DMS153 (cell line): Measurements from ENCODE around the gene TFRC.
"Not testable (repeated sequence)": the region's sequence is repeated elsewhere in the genome, so short reads cannot be mapped to it uniquely, and the experiment has no call there.

Experiments
- DNase-seq: peaks from one replicate; lab custom pipeline; 2025; lab: John Stamatoyannopoulos, UW

TFRC gene

DNA sequence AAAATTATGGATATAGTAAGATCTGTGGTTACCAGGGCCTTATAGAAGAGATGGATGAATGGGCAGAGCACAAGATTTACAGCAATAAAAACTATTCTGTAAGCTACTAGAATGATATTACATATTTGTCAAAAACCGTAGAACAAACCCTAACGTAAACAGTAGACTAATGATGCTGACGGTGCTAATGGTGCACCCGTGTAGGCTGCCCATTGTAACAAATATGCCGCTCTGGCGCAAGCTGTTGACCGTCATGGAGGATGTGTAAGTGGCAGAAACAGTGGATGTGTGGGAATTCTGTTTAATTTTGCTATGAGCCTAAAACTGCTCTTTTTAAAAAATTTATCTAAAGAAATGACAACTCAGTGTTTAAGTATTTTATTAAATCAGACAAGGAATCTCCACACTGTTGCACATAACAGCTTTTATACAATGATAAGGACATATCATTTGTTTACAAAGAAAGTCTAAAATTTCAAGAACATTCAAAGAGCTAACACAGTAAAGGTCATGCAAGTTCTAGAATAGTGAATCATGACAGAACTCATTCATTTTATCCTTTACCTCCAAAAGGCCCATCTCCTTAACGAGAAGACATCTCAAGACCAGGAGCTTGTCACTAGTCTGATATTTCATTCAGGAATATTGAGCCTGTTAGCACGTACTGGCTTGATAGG lies 32.8 kb downstream of the TFRC start:
- DNase-seq, result no peak

- no peak for DNase-seq
These were observed 34.4 kb downstream of the TFRC start for GRCh38 chr3:196047391-196048030.

- DNase-seq, result no peak
These were observed 37.4 kb downstream of the TFRC start for GRCh38 chr3:196044513-196044912.

DNA sequence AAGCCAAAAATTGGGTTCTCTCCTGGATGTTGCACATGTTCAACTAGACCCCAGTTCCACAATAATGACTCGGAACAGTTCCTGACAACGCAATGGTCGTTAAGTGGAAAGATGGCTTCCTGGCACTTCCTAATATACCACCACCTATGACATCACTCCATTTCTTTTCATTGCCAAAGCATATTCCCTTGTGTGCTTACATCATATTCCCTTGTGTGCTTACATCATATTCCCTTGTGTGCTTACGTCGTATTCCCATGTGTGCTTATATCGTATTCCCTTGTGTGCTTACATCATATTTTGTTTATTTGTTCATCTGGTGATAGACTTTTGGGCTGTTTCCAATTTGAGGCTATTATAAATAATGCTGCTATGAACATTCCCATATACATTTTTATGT lies 39.2 kb downstream of the TFRC start:
- DNase-seq, result no peak

- no peak for DNase-seq
These were observed 42.5 kb downstream of the TFRC start for GRCh38 chr3:196039359-196039758.

DNA sequence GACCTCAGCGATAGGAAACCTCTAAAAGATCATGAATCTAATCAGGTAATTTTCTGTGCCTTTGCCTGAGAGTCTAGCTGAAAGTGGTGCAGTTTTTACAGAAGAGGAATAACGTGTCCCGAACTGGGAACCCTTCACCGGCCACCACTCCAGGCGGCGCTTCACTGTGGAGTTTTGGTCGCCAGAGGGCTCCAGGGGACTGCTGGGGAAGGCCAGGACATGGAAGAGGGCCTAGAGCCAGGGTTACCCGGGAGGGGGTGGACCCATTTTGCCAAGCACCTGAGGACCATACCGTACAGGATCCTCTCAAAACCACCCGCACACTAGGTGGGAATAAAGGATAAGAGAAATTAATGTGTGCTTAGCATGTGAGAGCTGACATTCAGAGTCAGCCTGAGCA lies 55.8 kb downstream of the TFRC start:
- not testable (repeated sequence) for DNase-seq

DNA sequence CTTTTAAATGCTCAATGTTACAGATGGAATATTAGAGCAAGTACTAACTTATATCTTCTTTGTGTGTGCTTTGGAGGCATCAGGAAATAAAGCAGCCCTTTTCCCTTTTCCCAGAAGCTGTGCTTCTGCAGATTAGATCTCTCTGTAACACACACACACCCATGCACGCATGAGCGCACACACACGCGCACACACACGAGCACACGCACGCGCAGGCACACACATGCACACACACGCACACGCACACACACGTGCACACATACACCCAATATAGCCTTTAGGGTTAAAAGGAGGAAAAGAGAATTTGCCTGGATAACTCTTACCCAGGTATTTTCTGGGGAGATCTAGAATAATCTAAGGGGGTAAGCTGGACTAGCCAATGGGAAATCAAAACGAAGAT lies 56.9 kb downstream of the TFRC start:
- no peak for DNase-seq

DNA sequence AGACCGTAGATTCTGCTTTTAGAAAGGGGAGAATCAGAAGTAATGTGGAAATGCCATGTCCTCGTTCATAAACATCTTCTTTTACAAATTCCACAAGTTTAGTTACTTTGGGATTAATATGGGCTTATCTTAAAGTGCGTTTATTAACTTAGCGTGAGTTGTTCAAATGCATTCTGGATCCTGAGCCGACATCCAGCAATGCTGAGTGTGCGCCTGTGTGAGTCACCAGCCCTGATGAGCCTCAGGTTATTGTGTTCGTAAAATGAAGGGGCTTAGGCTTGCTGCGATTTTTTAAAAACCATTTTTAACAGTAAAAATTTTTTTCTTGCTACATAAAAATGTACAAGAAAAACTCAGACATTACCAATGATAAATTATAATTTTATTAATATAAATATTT lies 57.9 kb downstream of the TFRC start:
- no peak for DNase-seq

GRCh38 chr3:196022499-196022878 lies 59.4 kb downstream of the TFRC start:
- not testable (repeated sequence) for DNase-seq

GRCh38 chr3:196020373-196020772 lies 61.5 kb downstream of the TFRC start:
- DNase-seq, result no peak

DNA sequence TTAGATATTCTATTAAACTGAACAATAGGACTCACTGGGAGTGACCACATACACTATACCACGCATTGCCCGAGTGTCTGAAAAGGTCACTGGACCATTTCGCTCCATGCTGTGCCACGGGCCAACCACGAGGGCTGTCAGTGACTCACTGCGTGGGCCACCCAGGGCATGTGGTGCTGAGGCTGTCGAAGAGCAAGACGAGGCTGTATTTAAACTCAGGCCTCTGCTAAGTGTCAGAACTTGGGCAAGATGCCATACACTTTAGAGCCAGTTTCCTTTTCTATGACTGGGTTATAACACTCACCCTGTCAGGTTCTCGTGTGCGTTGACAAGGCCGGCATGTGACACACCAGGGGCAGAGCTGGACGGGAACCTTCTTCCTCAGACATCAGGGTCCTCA lies 62.3 kb downstream of the TFRC start:
- DNase-seq, result not testable (repeated sequence)

DNA sequence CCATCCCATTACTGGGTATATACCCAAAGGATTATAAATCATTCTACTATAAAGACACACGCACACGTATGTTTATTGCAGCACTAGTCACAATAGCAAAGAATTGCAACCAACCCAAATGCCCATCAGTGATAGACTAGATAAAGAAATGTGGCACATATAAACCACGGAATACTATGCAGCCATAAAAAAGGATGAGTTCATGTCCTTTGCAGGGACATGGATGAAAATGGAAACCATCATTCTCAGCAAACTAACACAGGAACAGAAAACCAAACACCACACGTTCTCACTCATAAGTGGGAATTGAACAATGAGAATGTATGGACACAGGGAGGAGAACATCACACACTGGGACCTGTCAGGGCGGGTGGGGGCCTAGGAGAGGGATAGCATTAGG lies 63.7 kb downstream of the TFRC start:
- DNase-seq, result not testable (repeated sequence)

- no peak for DNase-seq
These were observed 65.4 kb downstream of the TFRC start for GRCh38 chr3:196016485-196016884.

- DNase-seq, result no peak
These were observed 65.8 kb downstream of the TFRC start for GRCh38 chr3:196016059-196016458.

GRCh38 chr3:196013587-196014487 lies 68.1 kb downstream of the TFRC start:
- DNase-seq, result no peak

DNA sequence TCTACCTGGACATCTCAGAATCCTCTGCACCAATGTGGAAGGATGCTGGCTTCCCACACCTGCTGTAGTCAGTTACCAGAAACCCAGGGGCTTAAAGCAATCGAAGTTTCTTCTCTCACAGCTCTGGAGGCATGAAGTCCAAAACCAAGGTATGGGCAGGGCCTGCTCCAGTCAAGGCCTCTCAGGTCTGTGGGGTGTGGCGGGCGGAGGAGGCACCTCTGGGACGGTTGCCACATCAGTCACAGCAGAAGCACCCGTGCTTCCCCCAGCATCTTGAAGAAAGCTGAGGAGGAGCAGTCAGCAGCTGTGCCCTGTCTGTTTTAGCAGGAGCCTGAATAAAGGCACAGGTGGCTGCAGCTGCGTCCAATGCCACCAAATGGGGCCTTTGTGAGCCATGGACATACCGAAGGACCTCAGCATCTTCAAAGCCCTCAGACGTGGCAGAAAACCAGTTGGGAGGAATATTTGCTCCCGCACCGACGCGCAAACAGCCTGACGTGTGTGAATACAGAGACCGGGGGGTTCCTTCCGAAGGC lies 68.9 kb downstream of the TFRC start:
- DNase-seq, result no peak

DNA sequence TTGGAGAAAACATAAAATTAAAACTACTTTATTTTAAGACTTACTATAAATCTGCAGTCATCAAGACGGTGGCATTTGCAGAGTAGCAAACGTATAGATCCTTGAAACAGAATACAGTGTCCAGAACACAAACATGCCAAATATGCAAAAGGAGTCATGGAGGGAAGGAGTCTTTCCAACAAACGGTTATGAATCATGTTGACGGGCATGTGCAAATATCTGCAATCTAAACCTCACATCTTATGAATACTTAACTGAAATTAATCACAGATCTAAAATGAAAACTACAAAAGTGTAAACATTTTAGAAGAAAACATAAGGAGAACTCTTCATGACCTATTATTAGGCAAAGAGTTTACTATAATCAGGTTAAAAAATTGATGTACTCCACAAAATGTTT lies 69.4 kb downstream of the TFRC start:
- no peak for DNase-seq

GRCh38 chr3:196009456-196009855 lies 72.4 kb downstream of the TFRC start:
- no peak for DNase-seq

DNA sequence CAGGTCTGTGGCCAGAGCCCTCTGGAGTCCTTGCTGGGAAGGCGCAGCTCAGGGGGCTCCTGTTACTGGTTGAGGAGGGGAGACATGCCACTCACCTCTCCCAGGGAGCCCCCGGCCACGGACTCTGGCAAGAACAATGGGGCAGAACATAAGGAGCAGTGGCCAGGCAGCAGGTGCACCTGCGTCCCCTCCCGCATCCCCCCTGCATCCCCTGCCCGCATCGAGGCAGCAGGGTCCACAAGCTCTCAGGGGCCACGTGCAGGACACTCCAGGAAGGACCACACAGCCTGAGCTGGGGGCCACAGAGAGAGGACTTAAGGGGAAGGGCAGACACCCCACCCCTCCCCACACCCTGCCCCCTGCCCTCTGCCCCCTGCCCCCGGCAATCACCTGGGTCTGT lies 73.0 kb downstream of the TFRC start:
- no peak for DNase-seq

- DNase-seq, result no peak
These were observed 73.5 kb downstream of the TFRC start for GRCh38 chr3:196008387-196008786.

DNA sequence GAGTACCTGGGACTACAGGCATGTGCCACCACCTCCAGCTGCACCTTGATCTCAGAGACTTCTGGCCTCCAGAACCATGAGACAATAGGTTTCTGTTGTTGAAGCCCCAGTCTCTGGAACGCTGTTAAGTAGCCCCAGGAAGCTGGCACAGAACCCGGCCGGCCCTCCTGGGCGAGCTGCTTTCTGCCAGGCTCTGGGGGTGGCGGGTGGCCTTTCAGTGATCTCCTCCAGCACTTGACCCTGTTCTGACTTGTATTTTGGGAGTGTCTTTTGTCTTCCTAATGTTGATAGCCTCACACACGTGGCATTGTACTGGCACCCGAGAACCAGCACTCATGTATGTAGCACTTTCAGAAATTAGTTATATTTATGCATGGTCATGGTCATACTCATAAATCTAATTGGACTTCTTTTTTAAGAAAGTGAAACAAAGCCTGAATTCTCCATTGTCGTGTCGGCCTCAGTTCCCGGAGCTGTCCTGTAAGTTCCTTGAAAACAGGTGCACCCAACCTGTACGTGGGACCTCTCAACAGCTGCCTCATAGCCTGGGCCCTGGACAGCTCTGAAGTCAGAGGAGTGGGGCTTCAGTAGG lies 74.0 kb downstream of the TFRC start:
- no peak for DNase-seq

GRCh38 chr3:196005338-196005737 lies 76.6 kb downstream of the TFRC start:
- not testable (repeated sequence) for DNase-seq
